HepG2 (cell line): Measurements from ENCODE around the gene FLYWCH1. TPM values are rescaled to one million over a fixed set of nuclear protein-coding genes. Genes with fewer than 3 reads are reported as not detected.
A peak's percentile ranks its signal among the peaks of the same experiment; 100 is the strongest.

Experiments used
- KDM3A ChIP-seq: IDR thresholded peaks from 2 replicates; pipeline ENCODE4 v1.6.1; 2018; ENCODE audit warnings: low read depth, missing compliant biosample characterization
- KDM5A ChIP-seq: fragments of 200-600 bp; sonication (generic); IDR thresholded peaks from 2 replicates; pipeline ENCODE4 v1.7.0; 2018; ENCODE audit warnings: antibody characterized with exemption, mild to moderate bottlenecking, low read length, borderline replicate concordance
- MLXIP ChIP-seq: sonication (generic); formaldehyde crosslinking; IDR thresholded peaks from 2 replicates; pipeline ENCODE4 v1.9.0; 2021; ENCODE audit warnings: missing genetic modification reagents, borderline replicate concordance
- NFYB ChIP-seq: sonication (generic); formaldehyde crosslinking; IDR thresholded peaks from 2 replicates; pipeline ENCODE4 v1.4.0; 2020; ENCODE audit warnings: missing genetic modification reagents
- PAX8 ChIP-seq: sonication (generic); formaldehyde crosslinking; IDR thresholded peaks from 2 replicates; pipeline ENCODE4 v1.8.0; 2022; ENCODE audit warnings: mild to moderate bottlenecking, missing genetic modification reagents, borderline replicate concordance
- PAXIP1 ChIP-seq: sonication (generic); formaldehyde crosslinking; conservative IDR thresholded peaks from 2 replicates; pipeline ENCODE4 v1.4.0; 2020; ENCODE audit warnings: mild to moderate bottlenecking, missing genetic modification reagents, moderate library complexity
- PREB ChIP-seq: sonication (generic); formaldehyde crosslinking; IDR thresholded peaks from 2 replicates; pipeline ENCODE4 v1.4.0; 2020; ENCODE audit warnings: missing genetic modification reagents
- REST ChIP-seq, 2 experiments: IDR thresholded peaks; 2 replicates each; pipeline ENCODE4 v1.6.1; 2011 to 2012; ENCODE audit warnings: low read length in 2 of 2, borderline replicate concordance in 1 of 2, low read depth in 1 of 2, mild to moderate bottlenecking in 1 of 2, moderate library complexity in 1 of 2
- SKIL ChIP-seq: sonication (generic); formaldehyde crosslinking; IDR thresholded peaks from 2 replicates; pipeline ENCODE4 v1.8.0; 2022; ENCODE audit warnings: missing genetic modification reagents, mild to moderate bottlenecking, moderate library complexity, borderline replicate concordance
- ZNF678 ChIP-seq: sonication (generic); formaldehyde crosslinking; IDR thresholded peaks from 2 replicates; pipeline ENCODE4 v1.4.0; 2020; ENCODE audit warnings: mild to moderate bottlenecking, missing genetic modification reagents
- polyA plus RNA-seq, 8 experiments: library from polyadenylated mRNA; depleted of rRNA in 3 of 8; stranded (reverse) in 7 of 8; unstranded in 1 of 8; fragments of >200 nt; fragmentation: Illumina TruSeq in 4 of 8; extraction: Trizol in 4 of 8; gene quantifications; 2 replicates each; pipeline versions ENCODE4 v1.2.1 to v1.2.3, GENCODE V29; 2011 to 2016; ENCODE audit warnings: low read depth in 4 of 8, missing spikeins in 1 of 8, mixed read lengths in 1 of 8; ENCODE audit not compliant: insufficient read depth in 1 of 8
- total RNA-seq, 5 experiments: library from RNA; depleted of rRNA; stranded (reverse); fragments of >200 nt; fragmentation: Illumina TruSeq; extraction: Trizol; gene quantifications; 2 replicates each; pipeline ENCODE4 v1.2.3, GENCODE V29; 2016; ENCODE audit warnings: low read depth in 1 of 5

FLYWCH1 gene
- total and polyA plus RNA-seq, 2 of the 13 experiments (the other 11 are each of a cell fraction or from before 2014, with no cell fraction given): 7.3 to 12.4 TPM

GRCh38 chr16:2883458-2883908 is 28.2 kb upstream of the FLYWCH1 start (continued):
- TF ChIP-seq MLXIP (CRISPR knock-in tag): no peak
- 0 out of 2 replicates have a peak, but pooled peaks have one; percentile 4 for TF ChIP-seq PAX8 (CRISPR knock-in tag)
- no peak for TF ChIP-seq SKIL (CRISPR knock-in tag)
- peak; percentile 20 for TF ChIP-seq PAXIP1
- no peak for TF ChIP-seq KDM5A
- TF ChIP-seq NFYB (CRISPR knock-in tag): no peak
- no peak for TF ChIP-seq KDM3A (CRISPR knock-in tag)
- TF ChIP-seq ZNF678 (CRISPR knock-in tag): no peak
- no peak for TF ChIP-seq REST (IDR thresholded peaks at IDR 0.05; ENCODE audit: borderline replicate concordance in 1 of 2, low read depth in 1 of 2, low read length in 2 of 2)
- no peak for TF ChIP-seq PREB (CRISPR knock-in tag)
